Fibroblast of lung (primary cell): Measurements from ENCODE around the gene C19orf33.

ENCODE experiments used
- EZH2 ChIP-seq: IDR thresholded peaks from 2 replicates; pipeline ENCODE4 v1.5.1; 2012; ENCODE audit warnings: low read length, control low read depth, mild to moderate bottlenecking; ENCODE audit errors: missing control alignments
- TF ChIP-seq, protein P1 (sequence below), 2 donors: IDR thresholded peaks in 1 of 2; conservative IDR thresholded peaks in 1 of 2; 1 replicate in 1 of 2; 2 replicates in 1 of 2; pipeline ENCODE4 v1.5.1; 2011 to 2012; ENCODE audit warnings: low read length in 2 of 2, control low read depth in 1 of 2, inconsistent platforms in 1 of 2, low read depth in 1 of 2, mild to moderate bottlenecking in 1 of 2

DNA sequence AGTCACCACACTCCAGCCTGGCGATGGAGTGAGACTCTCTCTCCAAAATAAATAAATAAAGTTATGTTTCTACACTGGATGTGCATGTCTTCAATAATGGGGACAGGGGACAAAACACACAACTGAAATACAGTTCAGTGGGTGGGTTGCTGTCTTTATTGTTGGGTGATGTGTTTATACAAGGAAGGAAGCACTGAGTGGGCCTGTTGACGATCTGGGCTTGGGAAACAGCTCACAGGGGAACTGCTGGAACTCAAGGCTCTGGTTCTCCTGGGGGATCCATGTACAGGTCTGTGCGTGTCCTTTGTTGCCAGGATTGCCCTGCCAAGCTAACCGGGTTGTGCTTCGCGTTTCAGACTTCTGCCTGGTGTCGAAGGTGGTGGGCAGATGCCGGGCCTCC lies 20.8 kb upstream of the C19orf33 start:
- TF ChIP-seq, protein P1, sequence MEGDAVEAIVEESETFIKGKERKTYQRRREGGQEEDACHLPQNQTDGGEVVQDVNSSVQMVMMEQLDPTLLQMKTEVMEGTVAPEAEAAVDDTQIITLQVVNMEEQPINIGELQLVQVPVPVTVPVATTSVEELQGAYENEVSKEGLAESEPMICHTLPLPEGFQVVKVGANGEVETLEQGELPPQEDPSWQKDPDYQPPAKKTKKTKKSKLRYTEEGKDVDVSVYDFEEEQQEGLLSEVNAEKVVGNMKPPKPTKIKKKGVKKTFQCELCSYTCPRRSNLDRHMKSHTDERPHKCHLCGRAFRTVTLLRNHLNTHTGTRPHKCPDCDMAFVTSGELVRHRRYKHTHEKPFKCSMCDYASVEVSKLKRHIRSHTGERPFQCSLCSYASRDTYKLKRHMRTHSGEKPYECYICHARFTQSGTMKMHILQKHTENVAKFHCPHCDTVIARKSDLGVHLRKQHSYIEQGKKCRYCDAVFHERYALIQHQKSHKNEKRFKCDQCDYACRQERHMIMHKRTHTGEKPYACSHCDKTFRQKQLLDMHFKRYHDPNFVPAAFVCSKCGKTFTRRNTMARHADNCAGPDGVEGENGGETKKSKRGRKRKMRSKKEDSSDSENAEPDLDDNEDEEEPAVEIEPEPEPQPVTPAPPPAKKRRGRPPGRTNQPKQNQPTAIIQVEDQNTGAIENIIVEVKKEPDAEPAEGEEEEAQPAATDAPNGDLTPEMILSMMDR (conservative IDR thresholded peaks at IDR 0.05 in 1 of 2, IDR thresholded peaks at IDR 0.05 in 1 of 2; ENCODE audit: low read depth in 1 of 2, low read length in 2 of 2): no peak
- no peak for TF ChIP-seq EZH2
